Measurements from ENCODE around the gene ERCC4.

- TF ChIP-seq CTCF (conservative IDR thresholded peaks at IDR 0.05; ENCODE audit: low read depth, low read length), result no peak
- TF ChIP-seq EZH2 (IDR thresholded peaks at IDR 0.05; ENCODE audit: borderline replicate concordance, low read depth, low read length, poor library complexity, severe bottlenecking), result no peak
Measured at GRCh38 chr16:13938480-13938879, 18.5 kb downstream of the ERCC4 start.

Measured in A673 (cell line).